HAP-1 (cell line): Measurements from ENCODE around the gene SNAP23.
"Not testable (repeated sequence)": the region's sequence is repeated elsewhere in the genome, so short reads cannot be mapped to it uniquely, and the experiment has no call there.

Experiments
- DNase-seq, 2 experiments: peaks; one replicate each; pipeline ENCODE4 v3.0.0-alpha.2; 2016 to 2020; ENCODE audit warnings: low spot score in 2 of 2
- H3K27me3 ChIP-seq: fragments of 250-450 bp; sonication (Bioruptor Pico); 2 replicates; pipeline ENCODE4 v1.5.1; 2020; ENCODE audit warnings: low read depth, mild to moderate bottlenecking, moderate library complexity
- H3K36me3 ChIP-seq: fragments of 250-450 bp; sonication (Bioruptor Pico); replicated peaks from 2 replicates; pipeline ENCODE4 v1.5.1; 2020; ENCODE audit warnings: mild to moderate bottlenecking
- H3K4me1 ChIP-seq: fragments of 250-450 bp; sonication (Bioruptor Pico); 2 replicates; pipeline ENCODE4 v1.5.1; 2020; ENCODE audit warnings: mild to moderate bottlenecking
- H3K4me3 ChIP-seq: fragments of 250-450 bp; sonication (Bioruptor Pico); 2 replicates; pipeline ENCODE4 v1.5.1; 2020; ENCODE audit warnings: mild to moderate bottlenecking, moderate library complexity
- H3K9me3 ChIP-seq: fragments of 250-450 bp; sonication (Bioruptor Pico); 2 replicates; pipeline ENCODE4 v1.5.1; 2020; ENCODE audit warnings: mild to moderate bottlenecking, moderate library complexity
- in situ Hi-C: fragments of 300-500 bp; cut with MboI; formaldehyde crosslinking; loops from 3 replicates; pipeline ENCODE4 v1.14.3; 2020; ENCODE audit warnings: low sequenced_read_pairs, inconsistent platforms, mixed read lengths

The SNAP23 gene

DNA sequence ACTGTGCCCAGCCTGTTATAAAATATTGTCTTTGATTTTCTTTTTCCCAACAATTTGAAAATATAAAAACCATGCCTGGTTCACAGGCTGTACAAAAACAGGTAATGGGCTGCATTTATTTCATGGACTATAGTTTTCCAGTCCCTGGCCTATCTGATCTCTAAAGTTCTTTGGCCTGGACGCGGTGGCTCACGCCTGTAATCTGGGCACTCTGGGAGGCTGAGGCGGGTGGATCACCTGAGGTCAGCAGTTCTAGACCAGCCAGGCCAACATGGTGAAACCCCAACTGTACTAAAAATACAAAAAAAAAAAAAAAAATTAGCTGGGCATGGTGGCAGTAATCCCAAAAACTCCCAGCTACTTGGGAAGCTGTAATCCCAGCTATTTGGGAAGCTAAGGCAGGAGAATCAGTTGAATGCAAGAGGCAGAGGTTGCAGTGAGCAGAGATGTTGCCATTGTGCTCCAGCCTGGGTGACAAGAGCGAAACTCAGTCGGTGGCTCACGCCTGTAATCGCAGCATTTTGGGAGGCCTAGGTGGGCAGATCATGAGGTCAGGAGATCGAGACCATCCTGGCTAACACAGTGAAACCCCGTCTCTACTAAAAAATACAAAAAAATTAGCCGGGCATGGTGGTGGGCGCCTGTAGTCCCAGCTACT is 61.2 kb downstream of the SNAP23 start:
- DNase-seq, in situ Hi-C loops, H3K4me1 ChIP-seq, H3K27me3 ChIP-seq, H3K9me3 ChIP-seq, H3K4me3 ChIP-seq: not testable (repeated sequence)
- H3K36me3 ChIP-seq, result peaks cover 22% of the 10 kb centered on the region

GRCh38 chr15:42558739-42559138 is 63.3 kb downstream of the SNAP23 start:
- no peak overlapping the region for H3K4me3 ChIP-seq
- no peaks in the 10 kb centered on the region for H3K27me3 ChIP-seq
- no peak for DNase-seq
- no peaks in the 10 kb centered on the region for H3K9me3 ChIP-seq
- peaks cover 28% of the 10 kb centered on the region for H3K36me3 ChIP-seq
- no peaks in the 10 kb centered on the region; the same call in 1 of the 2 replicates for H3K4me1 ChIP-seq
- in situ Hi-C loops, result no loop called here

- no peaks in the 10 kb centered on the region for H3K36me3 ChIP-seq
- in situ Hi-C loops, result no loop called here
- peak; percentile 97 to 99 for DNase-seq
- no peaks in the 10 kb centered on the region for H3K27me3 ChIP-seq
- H3K4me1 ChIP-seq, result peaks cover 10% of the 10 kb centered on the region
- no peaks in the 10 kb centered on the region for H3K9me3 ChIP-seq
- H3K4me3 ChIP-seq, result peak within 1 kb of the TSS; percentile 92
Measured at GRCh38 chr15:42575188-42576039, 80.0 kb downstream of the SNAP23 start, which contains the start of gene STARD9. Gene STARD9 (plus strand): TSS chr15:42575606. CDS start chr15:42575716, 110 bp downstream.

DNA sequence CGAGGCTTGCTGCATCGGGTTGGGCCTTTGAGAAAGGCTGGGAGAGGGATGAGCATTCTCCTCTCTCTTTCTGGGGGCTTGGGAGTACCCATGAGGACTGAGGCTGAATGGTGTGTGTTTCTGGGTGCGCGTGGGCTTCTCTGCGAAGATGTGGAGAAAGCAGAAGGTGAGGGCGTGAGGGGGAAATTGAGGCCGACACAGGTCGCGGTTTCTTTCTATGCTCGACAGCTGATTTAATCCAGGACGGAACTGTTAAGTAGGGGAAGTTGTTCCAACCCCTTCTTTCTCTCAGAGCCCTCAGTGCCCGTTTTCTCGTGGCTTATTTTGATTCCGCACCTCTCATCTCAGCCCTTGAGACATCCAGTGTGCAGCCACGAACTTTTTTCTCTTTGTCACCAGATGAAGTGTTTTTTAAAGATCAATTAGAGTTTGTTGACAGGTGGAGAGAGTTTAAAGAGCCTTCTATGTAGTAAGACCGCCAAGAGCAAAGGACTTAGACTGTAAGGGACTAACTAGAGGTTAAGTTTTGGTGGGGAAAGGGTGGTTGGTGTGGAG is 80.7 kb downstream of the SNAP23 start:
- Histone ChIP-seq H3K4me3 (peak overlapping the region; percentile 92), H3K36me3 (no peaks in the 10 kb centered on the region), H3K27me3 (no peaks in the 10 kb centered on the region), H3K9me3 (no peaks in the 10 kb centered on the region), H3K4me1 (peaks cover 10% of the 10 kb centered on the region)
- DNase-seq, result peak in 1 of 2 experiments; percentile 18
- in situ Hi-C loops, result no loop called here

DNA sequence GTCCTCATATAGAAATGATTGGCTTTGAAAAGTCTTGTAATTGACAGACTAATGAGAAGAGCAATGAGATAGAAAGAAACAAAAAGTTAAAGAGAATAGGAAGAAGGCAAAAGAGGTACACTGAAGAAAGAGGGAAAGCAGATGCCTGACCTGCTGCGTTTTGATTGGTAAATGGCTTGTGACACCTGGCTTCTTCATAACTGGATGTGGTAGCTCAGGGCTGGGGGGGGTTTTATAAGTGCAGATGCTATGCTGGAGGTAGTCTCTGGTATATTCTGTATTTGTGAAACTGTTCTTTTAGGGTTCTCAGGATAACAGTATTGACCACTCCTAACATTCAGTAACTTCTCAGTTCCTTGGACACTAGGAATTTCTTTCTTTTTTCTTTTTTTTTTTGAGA is 81.3 kb downstream of the SNAP23 start:
- H3K9me3 ChIP-seq, result no peaks in the 10 kb centered on the region
- peaks cover 13% of the 10 kb centered on the region for H3K4me1 ChIP-seq
- H3K27me3 ChIP-seq, result no peaks in the 10 kb centered on the region
- peak overlapping the region; percentile 92 for H3K4me3 ChIP-seq
- H3K36me3 ChIP-seq, result no peaks in the 10 kb centered on the region
- in situ Hi-C loops, result no loop called here
- no peak for DNase-seq

GRCh38 chr15:42577514-42578031 is 82.1 kb downstream of the SNAP23 start:
- no peaks in the 10 kb centered on the region for H3K27me3 ChIP-seq
- in situ Hi-C loops, result no loop called here
- H3K36me3 ChIP-seq, result no peaks in the 10 kb centered on the region
- peaks cover 19% of the 10 kb centered on the region for H3K4me1 ChIP-seq
- no peak for DNase-seq
- H3K9me3 ChIP-seq, result no peaks in the 10 kb centered on the region
- H3K4me3 ChIP-seq, result no peak overlapping the region

DNA sequence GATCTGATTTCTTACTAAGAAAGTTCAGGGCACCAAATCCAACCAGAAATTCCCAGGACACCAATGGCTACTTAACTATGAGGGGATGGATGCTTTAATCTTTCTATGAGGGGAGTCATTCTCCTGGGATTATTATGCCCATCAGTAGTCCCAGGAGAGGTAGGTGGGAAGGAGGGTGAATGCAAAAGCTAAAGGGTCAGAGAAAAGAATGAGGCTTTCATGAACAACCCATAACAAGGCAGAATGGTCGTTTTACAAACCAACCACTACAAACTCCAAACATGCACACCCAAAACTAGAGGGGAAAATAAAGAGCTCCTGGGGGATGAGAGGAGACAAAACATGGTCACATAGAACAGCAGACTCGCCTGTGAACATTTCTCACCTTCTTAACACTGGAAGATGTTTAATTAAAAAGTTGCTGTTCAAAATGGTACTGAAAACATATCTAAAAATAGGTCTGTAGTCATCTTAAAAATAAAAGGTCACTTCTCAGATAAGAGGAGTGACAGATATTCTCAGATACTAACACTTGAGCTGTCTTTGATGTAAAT is 83.6 kb downstream of the SNAP23 start:
- Histone ChIP-seq H3K4me3 (no peak overlapping the region), H3K4me1 (peaks cover 25% of the 10 kb centered on the region), H3K36me3 (no peaks in the 10 kb centered on the region), H3K9me3 (no peaks in the 10 kb centered on the region), H3K27me3 (no peaks in the 10 kb centered on the region)
- in situ Hi-C loops, result no loop called here
- DNase-seq, result no peak

GRCh38 chr15:42581272-42581730 is 85.9 kb downstream of the SNAP23 start:
- Histone ChIP-seq H3K9me3 (no peaks in the 10 kb centered on the region), H3K27me3 (no peaks in the 10 kb centered on the region), H3K4me1 (peaks cover 26% of the 10 kb centered on the region), H3K36me3 (no peaks in the 10 kb centered on the region), H3K4me3 (peak overlapping the region; percentile 29)
- DNase-seq, result peak; percentile 73 to 90
- in situ Hi-C loops, result no loop called here
